HEK293T (cell line): ENCODE data around the gene ADK.

ENCODE experiments used
- BHLHE40 ChIP-seq: fragments of 450-650 bp; IDR thresholded peaks from 2 replicates; pipeline ENCODE4 v1.6.1; 2016; ENCODE audit warnings: mild to moderate bottlenecking, moderate library complexity, borderline replicate concordance
- FOXA1 ChIP-seq: fragments of 450-650 bp; IDR thresholded peaks from 2 replicates; pipeline ENCODE4 v1.6.1; 2016; ENCODE audit warnings: mild to moderate bottlenecking
- FOXM1 ChIP-seq: fragments of 450-650 bp; IDR thresholded peaks from 2 replicates; pipeline ENCODE4 v1.6.1; 2017; ENCODE audit warnings: mild to moderate bottlenecking, borderline replicate concordance
- NFRKB ChIP-seq: fragments of 450-650 bp; IDR thresholded peaks from 2 replicates; pipeline ENCODE4 v1.6.1; 2016; ENCODE audit warnings: mild to moderate bottlenecking, moderate library complexity
- SUZ12 ChIP-seq: fragments of 450-650 bp; IDR thresholded peaks from 2 replicates; pipeline ENCODE4 v1.6.1; 2016; ENCODE audit warnings: mild to moderate bottlenecking
- ZNF384 ChIP-seq: fragments of 450-650 bp; IDR thresholded peaks from 2 replicates; pipeline ENCODE4 v1.6.1; 2016

DNA sequence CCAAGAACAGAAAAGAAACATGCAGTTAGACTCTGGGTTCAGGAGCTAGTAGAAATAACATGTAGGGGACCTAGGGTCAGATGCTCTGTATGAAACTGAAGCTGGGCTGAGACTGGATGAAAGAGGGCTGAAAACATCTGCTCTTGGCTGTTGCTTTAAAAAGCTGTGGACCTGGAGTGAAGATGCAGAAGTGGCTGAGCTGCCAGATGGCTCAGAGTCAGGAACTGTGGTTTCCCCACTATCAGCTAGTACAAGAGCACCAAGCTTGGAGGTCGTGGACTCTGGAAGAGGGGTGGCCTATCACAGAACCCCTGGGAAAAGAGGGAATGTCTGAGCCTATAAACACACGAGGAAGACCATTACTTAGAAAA is 5.9 kb downstream of the ADK start:
- TF ChIP-seq SUZ12 = no peak
- TF ChIP-seq FOXA1 = no peak
- TF ChIP-seq BHLHE40 = no peak
- no peak for TF ChIP-seq FOXM1
- no peak for TF ChIP-seq NFRKB
- no peak for TF ChIP-seq ZNF384
